NCI-H748 treated with DMSO at 0.1 percent for 48 hours (cell line): ENCODE results near the gene GUSB.
"Not testable (repeated sequence)": the region's sequence is repeated elsewhere in the genome, so short reads cannot be mapped to it uniquely, and the experiment has no call there.

Experiments used
- DNase-seq: peaks from one replicate; lab custom pipeline; 2025; lab: John Stamatoyannopoulos, UW

Gene GUSB

DNA sequence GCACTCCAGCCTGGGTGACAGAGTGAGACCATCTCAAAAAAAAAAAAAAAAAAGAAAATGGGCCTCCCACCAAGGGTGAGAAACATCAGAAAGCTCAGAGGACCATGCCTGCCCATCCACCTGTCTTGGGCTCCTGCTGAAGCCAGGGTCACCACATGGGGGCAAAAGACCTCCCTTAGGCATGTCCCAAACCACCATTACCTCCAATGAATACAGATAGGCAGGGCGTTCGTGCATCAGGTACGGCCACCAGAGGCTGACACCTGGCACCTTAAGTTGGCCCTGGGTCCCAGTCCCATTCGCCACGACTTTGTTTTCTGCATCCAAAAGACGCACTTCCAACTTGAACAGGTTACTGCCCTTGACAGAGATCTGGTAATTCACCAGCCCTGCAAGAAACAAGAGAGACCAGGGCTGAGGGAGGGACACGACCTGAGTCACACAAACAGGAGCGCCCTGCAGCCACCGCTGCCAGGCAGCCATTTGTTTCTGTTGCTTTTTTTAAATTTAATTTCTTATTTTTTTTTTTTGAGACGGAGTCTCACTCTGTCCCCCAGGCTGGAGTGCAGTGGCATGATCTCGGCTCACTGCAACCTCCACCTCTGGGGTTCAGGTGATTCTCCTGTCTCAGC is 6.1 kb downstream of the GUSB start:
- no peak for DNase-seq

DNA sequence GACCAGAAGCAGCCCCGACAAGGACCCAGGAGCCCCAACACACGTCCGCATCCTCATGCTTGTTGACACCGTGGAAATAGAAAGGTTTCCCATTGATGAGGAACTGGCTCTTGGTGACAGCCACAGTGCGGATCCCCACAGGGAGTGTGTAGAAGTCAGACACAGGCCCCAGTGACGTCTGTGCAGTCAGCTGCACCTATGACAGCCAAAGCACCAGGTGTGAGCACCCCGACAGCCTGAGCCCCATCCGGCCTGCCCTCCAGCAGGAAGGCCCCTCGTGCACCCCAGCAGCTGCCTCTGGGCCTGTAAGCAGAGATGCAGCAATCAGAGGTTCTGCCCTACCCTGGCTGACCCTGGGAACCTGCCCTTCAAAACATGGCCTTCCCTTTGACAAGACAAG is 7.1 kb downstream of the GUSB start:
- no peak for DNase-seq

DNA sequence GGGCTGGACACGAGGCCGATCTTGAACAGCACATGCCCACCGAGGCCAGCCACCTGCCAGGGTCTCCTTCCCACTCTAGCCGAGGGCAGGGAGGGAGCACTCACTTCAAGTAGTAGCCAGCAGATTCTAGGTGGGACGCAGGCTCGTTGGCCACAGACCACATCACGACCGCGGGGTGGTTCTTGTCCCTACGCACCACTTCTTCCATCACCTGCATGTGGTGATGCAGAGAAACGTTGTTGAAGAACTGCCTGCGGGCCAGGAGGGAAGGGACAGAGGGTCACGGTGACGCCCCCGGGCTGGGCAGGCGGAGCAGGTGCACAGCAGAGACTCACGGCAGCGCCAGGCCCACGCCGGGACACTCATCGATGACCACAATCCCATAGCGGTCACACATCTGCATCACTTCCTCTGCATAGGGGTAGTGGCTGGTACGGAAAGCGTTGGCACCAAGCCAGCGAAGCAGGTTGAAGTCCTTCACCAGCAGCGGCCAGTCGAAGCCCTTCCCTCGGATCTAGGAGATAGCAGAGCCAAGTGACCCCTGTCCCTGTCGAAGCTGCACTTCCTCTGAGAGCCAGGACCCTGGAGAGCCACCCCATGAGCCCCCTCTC is 7.7 kb downstream of the GUSB start:
- DNase-seq: no peak

DNA sequence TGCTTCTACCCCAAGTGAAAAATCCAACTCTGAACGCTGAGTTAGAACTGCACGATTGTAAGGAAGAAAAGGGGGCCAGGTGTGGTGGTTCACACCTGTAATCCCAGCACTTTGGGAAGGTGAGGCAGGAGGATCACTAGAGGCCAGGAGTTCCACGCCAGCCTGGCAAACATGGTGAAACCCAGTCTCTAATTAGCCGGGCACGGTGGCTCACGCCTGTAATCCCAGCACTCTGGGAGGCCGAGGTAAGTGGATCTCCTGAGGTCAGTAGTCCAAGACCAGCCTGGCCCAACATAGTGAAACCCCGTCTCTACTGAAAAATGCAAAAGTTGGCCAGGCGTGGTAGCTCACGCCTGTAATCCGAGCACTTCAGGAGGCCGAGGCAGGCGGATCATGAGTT is 9.0 kb downstream of the GUSB start:
- DNase-seq: no peak

DNA sequence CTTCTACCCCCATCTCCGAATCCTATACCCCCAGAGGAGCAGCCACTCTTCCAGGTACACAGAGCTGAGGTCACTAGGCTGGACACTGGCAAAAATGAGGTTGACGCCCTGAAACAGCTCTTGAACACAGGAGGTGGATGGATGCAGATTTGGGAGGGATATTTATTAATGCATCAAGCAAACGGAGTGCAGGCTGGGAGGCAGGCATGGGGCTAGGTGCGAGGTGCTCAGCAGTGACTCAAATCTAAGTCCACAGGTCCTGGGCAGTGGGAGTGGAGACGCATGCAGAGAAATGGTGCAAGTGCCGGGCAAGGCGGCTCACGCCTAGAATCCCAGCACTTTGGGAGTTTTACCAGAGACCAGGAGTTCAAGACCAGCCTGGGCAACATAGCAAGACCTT is 11.0 kb downstream of the GUSB start:
- no peak for DNase-seq

DNA sequence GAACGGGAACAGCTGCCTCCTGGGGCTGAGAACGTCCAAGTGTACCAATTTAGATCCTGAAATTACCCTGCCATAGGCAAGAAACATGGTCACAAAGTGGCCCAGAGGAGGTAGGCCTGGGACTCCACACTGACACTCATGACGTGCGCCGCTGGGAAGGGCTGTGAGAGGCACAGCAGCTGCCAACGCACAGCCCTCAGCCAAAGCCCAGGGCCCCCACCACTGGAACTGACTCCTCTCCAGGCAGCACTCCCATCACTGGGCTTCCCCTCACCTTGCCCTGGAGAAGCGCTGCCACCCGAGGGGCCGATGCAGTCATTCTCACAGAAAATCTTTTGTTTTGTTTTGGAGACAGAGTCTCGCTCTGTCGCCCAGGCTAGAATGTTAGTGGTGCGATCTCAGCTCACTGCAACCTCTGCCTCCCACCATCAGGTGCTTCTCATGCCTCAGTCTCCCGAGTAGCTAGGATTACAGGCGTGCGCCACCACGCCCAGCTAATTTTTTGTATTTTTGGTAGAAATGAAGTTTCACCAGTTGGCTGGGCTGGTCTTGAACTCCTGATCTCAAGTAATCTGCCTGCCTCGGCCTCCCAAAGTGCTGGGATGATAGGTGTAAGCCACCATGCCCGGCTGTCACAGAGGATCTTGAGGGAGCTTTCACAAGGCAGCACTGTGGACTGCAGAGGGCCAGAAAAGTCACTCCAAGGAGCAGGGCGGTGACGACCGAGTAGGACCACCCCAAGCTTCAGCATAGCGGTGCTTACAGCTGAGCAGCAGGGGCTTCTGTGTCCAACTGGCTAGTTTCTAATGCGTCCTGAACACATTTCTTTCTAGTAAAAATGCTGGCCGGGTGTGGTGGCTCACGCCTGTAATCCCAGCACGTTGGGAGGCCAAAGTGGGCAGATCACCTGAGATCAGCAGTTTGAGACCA is 13.5 kb downstream of the GUSB start:
- no peak for DNase-seq

DNA sequence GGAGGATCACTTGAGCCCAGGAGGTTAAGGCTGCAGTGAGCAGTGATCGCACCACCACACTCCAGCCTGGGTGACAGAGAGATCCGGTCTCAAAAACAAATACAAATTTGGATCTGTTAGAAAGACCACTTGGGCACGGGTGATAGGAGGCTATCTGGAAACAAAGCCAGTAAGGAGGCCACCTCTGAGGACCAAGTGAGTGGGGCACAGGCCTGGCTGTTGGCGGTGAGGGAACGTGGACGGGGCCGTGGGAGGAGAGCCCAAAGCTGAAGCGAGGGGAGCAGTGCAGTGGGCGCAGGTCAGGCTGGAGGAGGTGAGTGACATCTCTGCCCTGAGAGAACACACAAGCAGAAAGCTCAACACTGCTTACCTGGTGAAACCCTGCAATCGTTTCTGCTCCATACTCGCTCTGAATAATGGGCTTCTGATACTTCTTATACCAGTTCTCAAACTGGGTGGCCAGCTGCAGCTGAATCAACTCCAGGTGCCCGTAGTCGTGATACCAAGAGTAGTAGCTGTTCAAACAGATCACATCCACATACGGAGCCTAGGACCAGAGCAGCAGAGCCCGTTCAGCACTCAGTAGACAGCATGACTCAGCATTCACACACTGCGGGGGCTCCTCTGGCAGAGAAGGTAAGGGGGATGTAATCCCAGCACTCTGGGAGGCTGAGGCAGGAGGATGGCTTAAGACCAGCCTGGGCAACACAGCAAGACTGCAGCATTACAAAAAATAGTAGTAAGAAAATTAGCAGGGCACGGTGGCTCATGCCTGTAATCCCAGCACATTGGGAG is 14.5 kb downstream of the GUSB start:
- no peak for DNase-seq

DNA sequence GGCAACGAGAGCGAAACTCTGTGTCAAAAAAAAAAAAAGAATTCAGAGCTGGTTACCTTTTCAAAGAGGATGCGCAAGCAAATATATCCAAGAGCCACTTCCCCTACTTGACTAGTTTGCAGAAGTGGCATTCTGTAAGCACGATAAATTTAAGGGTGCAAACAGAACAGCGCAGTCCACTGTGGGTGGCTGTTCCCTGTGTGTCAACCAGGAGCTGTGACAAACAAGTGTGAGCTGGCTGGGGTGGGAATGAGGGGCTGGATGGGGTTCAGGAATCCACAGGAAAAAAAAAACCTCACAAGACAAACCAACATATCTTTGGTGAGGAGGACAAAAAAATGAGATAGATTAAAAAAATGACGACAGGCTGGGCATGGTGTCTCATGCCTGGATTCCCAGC is 15.9 kb downstream of the GUSB start:
- DNase-seq: no peak

DNA sequence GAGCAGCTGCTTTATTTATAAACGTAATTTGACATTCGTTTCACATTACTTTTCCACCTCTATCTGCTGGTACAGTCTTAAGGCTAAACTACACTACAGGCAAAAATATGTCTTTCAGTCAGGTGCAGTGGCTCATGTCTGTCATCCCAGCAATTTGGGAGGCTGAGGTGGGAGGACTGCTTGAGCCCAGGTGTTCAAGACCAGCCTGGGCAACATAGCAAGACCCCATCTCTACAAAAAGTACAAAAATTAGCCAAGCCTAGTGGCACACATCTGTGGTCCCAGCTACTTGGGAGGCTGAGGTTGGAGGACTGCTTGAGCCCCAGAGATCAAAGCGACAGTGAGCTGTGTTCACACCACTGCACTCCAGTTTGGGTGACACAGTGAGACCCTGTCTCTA is 17.3 kb downstream of the GUSB start:
- DNase-seq: not testable (repeated sequence)

DNA sequence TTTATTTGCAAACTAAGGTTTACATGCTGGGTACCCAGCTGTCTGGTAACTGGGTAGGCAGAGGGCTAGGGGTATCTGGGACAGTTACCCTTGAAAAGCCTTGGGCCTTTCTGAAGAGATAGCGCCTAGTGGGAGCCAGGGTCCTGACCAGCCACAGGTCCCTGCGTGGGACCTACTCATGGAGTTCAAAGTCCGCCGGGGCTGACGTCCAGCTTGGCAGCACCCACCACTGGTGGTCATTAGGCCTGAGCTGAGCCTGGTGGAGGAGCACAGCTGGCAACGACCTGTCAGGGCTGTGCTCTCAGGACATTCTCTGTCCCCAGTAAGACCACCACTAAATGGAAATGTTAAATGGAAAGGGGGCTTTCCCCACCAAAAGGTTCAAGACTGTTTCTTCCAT is 20.0 kb downstream of the GUSB start:
- no peak for DNase-seq

DNA sequence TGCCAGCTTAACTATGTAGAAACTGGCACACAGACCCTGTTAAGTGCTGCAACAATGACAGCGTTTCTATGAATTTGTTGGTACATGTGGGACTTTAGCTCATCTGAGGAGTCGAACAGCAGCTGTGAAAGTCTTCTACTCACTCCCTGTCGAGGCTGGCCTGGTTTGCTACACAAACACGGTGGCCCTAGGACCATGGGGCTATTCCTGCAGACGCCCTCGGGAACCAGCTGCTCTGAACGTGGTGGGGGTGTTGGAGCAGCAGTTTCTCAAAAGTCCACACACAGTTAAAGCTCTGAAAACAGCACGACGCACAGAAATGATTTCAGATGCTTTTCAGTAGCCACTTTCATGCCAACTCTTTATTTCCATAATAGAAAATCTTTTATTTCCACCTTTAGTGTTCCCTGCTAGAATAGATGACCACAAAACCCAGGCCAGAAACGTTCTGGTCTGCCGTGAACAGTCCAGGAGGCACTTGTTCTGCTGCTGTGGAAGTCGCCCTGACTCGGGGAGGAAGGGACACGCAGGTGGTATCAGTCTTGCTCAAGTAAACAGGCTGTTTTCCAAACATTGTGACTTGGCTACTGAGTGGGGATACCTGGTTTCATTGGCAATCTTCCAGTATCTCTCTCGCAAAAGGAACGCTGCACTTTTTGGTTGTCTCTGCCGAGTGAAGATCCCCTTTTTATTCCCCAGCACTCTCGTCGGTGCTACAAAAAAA is 21.5 kb downstream of the GUSB start:
- no peak for DNase-seq

DNA sequence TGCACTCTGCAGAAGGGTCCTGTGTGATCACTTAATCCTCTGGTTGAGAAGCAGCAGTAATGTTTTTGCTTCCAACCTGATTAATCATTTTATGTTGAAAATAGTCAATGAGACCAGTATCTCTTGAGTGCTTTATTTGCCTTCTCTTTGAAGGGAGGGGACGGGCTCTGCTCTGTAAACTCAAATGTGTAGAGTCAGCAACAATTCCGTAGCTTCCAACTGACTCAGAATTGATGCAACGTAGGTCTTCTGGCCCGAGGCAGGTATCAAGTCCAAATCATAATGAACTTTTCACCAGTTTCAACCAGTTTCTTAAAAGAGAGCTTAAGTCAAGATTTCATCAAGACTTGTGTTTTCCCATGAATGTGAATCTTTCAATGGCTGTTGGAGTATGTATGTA is 26.3 kb downstream of the GUSB start:
- no peak for DNase-seq

DNA sequence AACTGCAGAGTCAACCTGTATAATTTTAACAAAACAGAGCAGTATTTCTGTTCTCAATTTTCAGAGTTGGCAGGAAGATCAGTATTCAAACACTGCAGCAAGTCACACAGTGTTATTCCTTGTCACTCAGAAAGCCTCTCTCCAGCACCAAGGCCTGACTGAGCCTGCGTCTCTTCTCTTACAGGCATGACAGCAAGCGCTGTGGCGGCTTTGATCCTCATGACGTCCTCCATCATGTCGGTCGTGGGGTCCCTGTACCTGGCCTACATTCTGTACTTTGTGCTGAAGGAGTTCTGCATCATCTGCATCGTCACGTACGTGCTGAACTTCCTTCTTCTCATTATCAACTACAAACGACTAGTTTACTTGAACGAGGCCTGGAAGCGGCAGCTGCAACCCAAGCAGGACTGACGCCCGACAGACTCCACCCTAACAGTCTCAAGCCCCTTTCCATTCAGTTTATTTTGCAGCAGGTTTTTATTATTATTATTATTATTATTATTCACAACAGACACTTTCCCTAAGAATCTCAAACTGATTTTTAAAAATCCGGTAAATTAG is 28.0 kb downstream of the GUSB start:
- DNase-seq: no peak

DNA sequence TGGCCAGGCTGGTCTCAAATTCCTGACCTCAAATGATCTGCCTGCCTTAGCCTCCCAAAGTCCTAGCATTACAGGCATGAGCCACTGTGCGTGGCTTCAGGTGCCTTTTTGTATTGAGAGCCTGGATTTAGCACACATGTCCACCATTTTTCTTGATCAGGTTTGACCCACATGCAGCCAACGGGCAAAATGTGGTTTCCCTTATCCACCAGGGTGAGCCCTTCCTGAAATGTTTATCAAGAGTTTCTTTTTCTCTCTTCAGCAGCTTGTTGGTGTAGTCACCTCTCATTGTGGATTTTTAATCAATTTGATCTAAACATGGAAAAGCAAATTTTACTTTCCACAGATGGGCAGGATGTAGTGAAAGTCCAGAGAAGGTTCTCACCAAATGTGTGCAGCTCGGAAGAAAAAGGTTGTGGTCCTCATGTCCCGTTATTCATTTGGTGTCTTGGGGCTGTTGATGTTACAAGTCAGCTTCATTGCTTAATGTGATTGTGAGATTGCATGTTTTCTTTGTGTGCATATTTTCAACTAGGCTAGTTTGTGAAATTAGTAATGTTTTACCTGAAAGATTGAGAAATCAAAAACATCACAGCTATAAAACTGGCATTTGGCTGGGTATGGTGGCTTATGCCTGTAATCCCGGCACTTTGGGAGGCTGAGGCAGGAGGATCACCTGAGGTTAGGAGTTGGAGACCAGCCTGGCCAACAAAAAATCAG is 28.9 kb downstream of the GUSB start:
- DNase-seq: no peak

DNA sequence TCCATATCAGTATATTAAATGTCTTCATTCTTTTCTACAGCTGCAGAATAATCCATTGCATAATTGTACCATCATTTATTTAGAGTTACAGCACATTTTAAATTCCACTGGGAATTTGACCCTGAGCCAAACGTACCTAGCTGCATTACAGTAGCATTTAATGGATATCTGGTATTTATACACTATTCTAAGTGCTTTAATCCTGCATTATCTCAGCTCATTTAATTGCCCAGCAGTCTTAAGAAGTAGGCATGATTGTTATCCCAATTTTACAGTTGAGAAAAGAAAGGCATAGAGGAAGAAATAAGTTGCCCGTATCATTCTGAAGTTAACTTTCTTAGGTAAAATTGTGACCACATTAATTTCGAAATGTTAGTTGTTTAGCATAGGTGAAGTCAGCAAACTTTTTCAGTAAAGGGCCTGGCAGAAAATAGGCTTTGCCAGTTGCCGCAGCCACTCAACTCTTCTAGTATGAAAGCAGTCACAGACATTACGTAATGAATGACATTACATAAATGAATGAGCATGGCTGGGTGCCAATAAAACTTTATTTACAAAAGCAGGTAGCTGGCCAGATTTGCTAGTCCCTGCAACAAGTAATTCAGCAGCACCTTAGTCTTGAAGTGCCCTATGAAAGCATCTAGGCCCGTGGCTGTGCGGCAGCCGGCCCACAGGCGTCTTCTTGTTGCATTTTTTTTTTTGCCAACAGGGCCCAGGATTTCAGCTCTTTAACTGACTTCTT is 30.0 kb downstream of the GUSB start:
- DNase-seq: no peak

DNA sequence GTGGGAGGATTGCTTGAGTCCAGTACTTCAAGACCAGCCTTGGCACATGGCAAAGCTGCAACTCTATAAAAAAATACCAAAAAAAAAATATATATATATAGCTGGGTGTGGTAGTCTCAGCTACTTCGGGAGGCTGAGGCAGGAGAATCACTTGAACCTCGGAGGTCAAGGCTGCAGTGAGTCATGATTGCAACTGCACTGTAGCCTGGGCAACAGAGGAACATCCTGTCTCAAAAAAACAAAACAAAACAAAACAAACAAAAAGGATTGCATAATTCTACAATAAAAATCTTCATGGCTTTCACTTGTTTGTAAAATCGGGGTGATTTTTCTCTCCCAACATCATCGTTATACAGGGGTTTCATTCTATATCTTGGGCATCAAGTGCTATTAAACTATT is 35.1 kb downstream of the GUSB start:
- no peak for DNase-seq

DNA sequence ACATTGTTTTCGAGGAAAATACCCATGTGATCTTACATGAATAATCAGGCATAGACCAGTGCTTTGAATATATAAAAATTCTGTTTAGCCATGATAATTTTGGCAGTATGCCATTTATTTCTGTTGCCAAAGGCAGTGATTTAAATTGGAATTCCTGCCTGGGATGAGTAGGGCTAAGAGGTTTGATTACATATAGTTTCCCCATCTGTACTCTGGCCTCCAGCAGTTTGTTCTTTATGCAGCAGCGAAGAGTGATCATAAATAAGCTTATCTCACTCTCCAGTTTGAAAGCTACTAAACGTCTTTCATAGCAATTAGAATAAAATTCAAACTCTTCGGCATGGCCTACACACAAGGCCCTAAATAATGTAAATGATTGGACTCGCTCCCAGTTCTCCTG is 36.2 kb downstream of the GUSB start:
- not testable (repeated sequence) for DNase-seq

DNA sequence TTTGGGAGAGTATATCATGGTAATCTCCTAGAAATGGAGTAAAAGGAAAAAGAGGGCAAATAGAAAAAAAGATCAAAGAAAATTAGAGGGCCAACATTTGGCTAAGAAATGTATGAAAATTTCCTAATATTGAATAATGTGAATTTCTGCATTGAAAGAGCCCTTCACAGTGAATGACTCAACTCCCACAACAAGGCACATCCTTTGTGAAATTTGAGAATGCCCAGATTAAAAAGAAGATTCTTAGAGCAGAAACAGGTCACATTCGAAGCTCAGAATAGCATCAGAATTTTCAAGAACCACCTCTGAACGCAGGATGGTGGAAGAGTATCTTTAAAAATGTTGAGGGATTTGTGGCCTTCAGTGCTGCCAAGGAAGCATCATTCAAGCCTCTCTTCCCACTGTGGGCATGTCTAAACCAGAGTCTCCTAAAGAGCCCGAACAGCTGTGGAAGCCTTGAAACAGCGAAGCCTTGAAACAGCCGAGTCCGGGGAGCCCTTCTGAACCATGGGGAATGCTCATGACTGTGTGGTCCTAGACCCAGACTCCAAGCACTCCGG is 43.6 kb downstream of the GUSB start:
- DNase-seq: no peak

DNA sequence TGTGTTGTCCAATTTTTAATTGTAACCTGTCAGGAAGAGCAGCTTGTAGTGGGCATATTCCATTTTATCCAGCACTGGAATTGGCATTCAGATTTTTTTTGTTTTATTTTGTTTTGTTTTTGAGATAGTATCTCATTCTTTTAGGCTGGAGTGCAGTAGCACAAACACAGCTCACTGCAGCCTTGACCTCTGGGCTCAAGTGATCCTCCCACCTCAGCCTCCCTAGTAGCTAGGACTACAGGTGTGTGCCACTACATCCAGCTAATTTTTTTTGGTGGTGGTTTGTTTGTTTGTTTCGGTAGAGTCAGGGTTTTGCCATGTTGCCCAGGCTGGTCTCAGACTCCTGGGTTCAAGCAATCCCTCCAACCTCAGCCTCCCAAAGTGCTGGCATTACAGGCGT is 44.7 kb downstream of the GUSB start:
- DNase-seq: no peak

DNA sequence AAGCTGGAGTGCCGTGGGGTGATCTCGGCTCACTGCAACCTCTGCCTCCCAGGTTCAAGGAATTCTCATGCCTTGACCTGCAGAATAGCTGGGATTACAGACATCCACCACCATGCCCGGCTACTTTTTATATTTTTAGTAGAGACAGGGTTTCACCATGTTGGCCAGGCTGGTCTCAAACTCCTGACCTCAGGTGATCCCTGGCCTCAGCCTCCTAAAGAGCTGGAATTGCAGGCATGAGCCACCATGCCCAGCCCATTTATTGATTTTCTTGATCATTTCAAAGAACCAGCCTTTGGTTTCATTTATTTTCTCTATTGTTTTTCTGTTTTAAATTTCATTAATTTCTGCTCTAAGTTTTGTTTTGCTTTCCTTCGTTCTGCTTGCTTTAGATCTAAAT is 50.3 kb downstream of the GUSB start:
- no peak for DNase-seq
